H9 (cell line): Measurements from ENCODE around the gene AFAP1. TPM values are rescaled to one million over a fixed set of nuclear protein-coding genes. Genes with fewer than 3 reads are reported as not detected.
A peak's percentile ranks its signal among the peaks of the same experiment; 100 is the strongest.

Experiments
- DNase-seq: peaks from one replicate; pipeline ENCODE4 v3.0.0-alpha.2; 2017
- H2AFZ ChIP-seq: one replicate; pipeline ENCODE4 v1.6.1; 2013; ENCODE audit warnings: mild to moderate bottlenecking, low read length, control low read depth, moderate library complexity
- H2AK5ac ChIP-seq: 2 replicates; pipeline ENCODE4 v1.6.1; 2013; ENCODE audit warnings: low read length, control low read depth, mixed read lengths; ENCODE audit not compliant: insufficient read length
- H2BK120ac ChIP-seq: one replicate; pipeline ENCODE4 v1.6.1; 2013; ENCODE audit warnings: low read depth, mild to moderate bottlenecking, low read length, control low read depth, inconsistent platforms; ENCODE audit not compliant: poor library complexity, severe bottlenecking
- H2BK12ac ChIP-seq: 2 replicates; pipeline ENCODE4 v1.6.1; 2013; ENCODE audit warnings: low read length, control low read depth, mixed read lengths, low read depth; ENCODE audit not compliant: insufficient read length
- H2BK15ac ChIP-seq: 2 replicates; pipeline ENCODE4 v1.6.1; 2013; ENCODE audit warnings: low read depth, low read length, control low read depth
- H2BK20ac ChIP-seq: one replicate; pipeline ENCODE4 v1.6.1; 2013; ENCODE audit warnings: low read depth, mild to moderate bottlenecking, low read length, control low read depth, inconsistent platforms; ENCODE audit not compliant: poor library complexity, severe bottlenecking
- H2BK5ac ChIP-seq: 2 replicates; pipeline ENCODE4 v1.6.1; 2013; ENCODE audit warnings: low read length, control low read depth, mixed read lengths; ENCODE audit not compliant: insufficient read length
- H3K14ac ChIP-seq: 2 replicates; pipeline ENCODE4 v1.6.1; 2013; ENCODE audit warnings: low read length, control low read depth; ENCODE audit not compliant: insufficient read depth
- H3K18ac ChIP-seq: 2 replicates; pipeline ENCODE4 v1.6.1; 2013; ENCODE audit warnings: low read depth, mild to moderate bottlenecking, mixed read lengths, low read length, control low read depth; ENCODE audit not compliant: insufficient read length
- H3K23ac ChIP-seq: 2 replicates; pipeline ENCODE4 v1.6.1; 2013; ENCODE audit warnings: low read length, control low read depth, mixed read lengths, low read depth; ENCODE audit not compliant: insufficient read length
- H3K23me2 ChIP-seq: 2 replicates; pipeline ENCODE4 v1.6.1; 2013; ENCODE audit warnings: low read depth, mild to moderate bottlenecking, mixed read lengths, low read length, control low read depth; ENCODE audit not compliant: insufficient read length, poor library complexity, severe bottlenecking
- H3K27ac ChIP-seq: 2 replicates; pipeline ENCODE4 v1.5.1; 2013; ENCODE audit warnings: low read length, control low read depth, mixed read lengths, low read depth; ENCODE audit not compliant: insufficient read length
- H3K27me3 ChIP-seq: 2 replicates; pipeline ENCODE4 v1.6.1; 2013; ENCODE audit warnings: low read length, control low read depth, inconsistent platforms; ENCODE audit not compliant: insufficient read depth
- H3K4ac ChIP-seq: 2 replicates; pipeline ENCODE4 v1.6.1; 2013; ENCODE audit warnings: low read depth, mild to moderate bottlenecking, control low read depth, inconsistent platforms, low read length, moderate library complexity
- H3K4me1 ChIP-seq: 2 replicates; pipeline ENCODE4 v1.6.1; 2013; ENCODE audit warnings: low read length, control low read depth, inconsistent platforms; ENCODE audit not compliant: insufficient read depth
- H3K4me2 ChIP-seq: 2 replicates; pipeline ENCODE4 v1.6.1; 2013; ENCODE audit warnings: low read length, control low read depth, mixed read lengths; ENCODE audit not compliant: insufficient read length, insufficient read depth
- H3K56ac ChIP-seq: 2 replicates; pipeline ENCODE4 v1.6.1; 2013; ENCODE audit warnings: low read depth, mild to moderate bottlenecking, mixed read lengths, low read length, control low read depth; ENCODE audit not compliant: insufficient read length
- H3K79me1 ChIP-seq: 2 replicates; pipeline ENCODE4 v1.6.1; 2013; ENCODE audit warnings: low read depth, mild to moderate bottlenecking, moderate library complexity, low read length, control low read depth, inconsistent platforms; ENCODE audit not compliant: insufficient read depth, poor library complexity, severe bottlenecking
- H3K79me2 ChIP-seq: 2 replicates; pipeline ENCODE4 v1.6.1; 2013; ENCODE audit warnings: low read length, control low read depth, inconsistent platforms; ENCODE audit not compliant: insufficient read depth
- H3K9ac ChIP-seq: 2 replicates; pipeline ENCODE4 v1.6.1; 2013; ENCODE audit warnings: low read length, control low read depth, mixed read lengths; ENCODE audit not compliant: insufficient read length; ENCODE audit errors: extremely low read depth
- H3K9me3 ChIP-seq: one replicate; pipeline ENCODE4 v1.6.1; 2013; ENCODE audit warnings: low read depth, low read length, inconsistent platforms; ENCODE audit not compliant: control insufficient read depth
- H3T11ph ChIP-seq: one replicate; pipeline ENCODE4 v1.6.1; 2013; ENCODE audit warnings: mild to moderate bottlenecking, low read length, control low read depth, inconsistent platforms
- H4K20me1 ChIP-seq: one replicate; pipeline ENCODE4 v1.6.1; 2013; ENCODE audit not compliant: control insufficient read depth, insufficient read length, insufficient read depth
- H4K5ac ChIP-seq: 2 replicates; pipeline ENCODE4 v1.6.1; 2013; ENCODE audit warnings: low read depth, mild to moderate bottlenecking, mixed read lengths, low read length, control low read depth; ENCODE audit not compliant: insufficient read length
- H4K8ac ChIP-seq: replicated peaks from 2 replicates; pipeline ENCODE4 v1.6.1; 2013; ENCODE audit warnings: low read length, control low read depth, mixed read lengths, low read depth; ENCODE audit not compliant: insufficient read length
- H4K91ac ChIP-seq: 2 replicates; pipeline ENCODE4 v1.6.1; 2013; ENCODE audit warnings: low read depth, mild to moderate bottlenecking, moderate library complexity, mixed read lengths, low read length, control low read depth; ENCODE audit not compliant: insufficient read length
- H3K27ac Mint-ChIP-seq, 3 experiments: 2 replicates in 2 of 3; 3 replicates in 1 of 3; pipeline ENCODE4 v1.8.0; 2020 to 2021; ENCODE audit warnings: mixed read lengths in 3 of 3, mild to moderate bottlenecking in 1 of 3, moderate library complexity in 1 of 3
- H3K27me3 Mint-ChIP-seq: 2 replicates; pipeline ENCODE4 v1.8.0; 2021; ENCODE audit warnings: low read depth, mild to moderate bottlenecking, moderate library complexity, mixed read lengths
- H3K36me3 Mint-ChIP-seq, 3 experiments: 2 replicates in 2 of 3; 3 replicates in 1 of 3; pipeline ENCODE4 v1.8.0; 2020 to 2021; ENCODE audit warnings: low read depth in 3 of 3, mixed read lengths in 3 of 3; ENCODE audit not compliant: insufficient read depth in 1 of 3
- H3K4me1 Mint-ChIP-seq, 2 experiments: 2 replicates each; pipeline ENCODE4 v1.8.0; 2020; ENCODE audit warnings: mixed read lengths in 2 of 2
- H3K4me3 Mint-ChIP-seq, 2 experiments: 2 replicates in 1 of 2; 3 replicates in 1 of 2; pipeline ENCODE4 v1.8.0; 2020 to 2021; ENCODE audit warnings: mild to moderate bottlenecking in 2 of 2, mixed read lengths in 2 of 2, moderate library complexity in 1 of 2
- H3K9me3 Mint-ChIP-seq, 2 experiments: 2 replicates in 1 of 2; 3 replicates in 1 of 2; pipeline ENCODE4 v1.8.0; 2020; ENCODE audit warnings: mild to moderate bottlenecking in 2 of 2, mixed read lengths in 2 of 2, moderate library complexity in 1 of 2
- CTCF ChIP-seq: fragments of 200-600 bp; sonication (generic); conservative IDR thresholded peaks from 3 replicates; pipeline ENCODE4 v1.8.0; 2021; ENCODE audit warnings: antibody characterized with exemption, mild to moderate bottlenecking
- WGBS: extraction: QIAGEN DNeasy Blood & Tissue Kit; methylation state at CpG from one replicate; pipeline ENCODE4 v1.1.7; 2013; ENCODE audit warnings: missing lambda C conversion rate, low lambda C conversion rate, mixed read lengths; ENCODE audit not compliant: insufficient read length; ENCODE audit errors: extremely low coverage; 5-methylcytosine and 5-hydroxymethylcytosine counted together
- total RNA-seq: library from RNA; stranded (reverse); gene quantifications from 2 replicates; pipeline ENCODE4 v1.2.1, GENCODE V29; 2021

Gene AFAP1
- total RNA-seq, 1 experiment from 2014 or later = 6.5 TPM

DNA sequence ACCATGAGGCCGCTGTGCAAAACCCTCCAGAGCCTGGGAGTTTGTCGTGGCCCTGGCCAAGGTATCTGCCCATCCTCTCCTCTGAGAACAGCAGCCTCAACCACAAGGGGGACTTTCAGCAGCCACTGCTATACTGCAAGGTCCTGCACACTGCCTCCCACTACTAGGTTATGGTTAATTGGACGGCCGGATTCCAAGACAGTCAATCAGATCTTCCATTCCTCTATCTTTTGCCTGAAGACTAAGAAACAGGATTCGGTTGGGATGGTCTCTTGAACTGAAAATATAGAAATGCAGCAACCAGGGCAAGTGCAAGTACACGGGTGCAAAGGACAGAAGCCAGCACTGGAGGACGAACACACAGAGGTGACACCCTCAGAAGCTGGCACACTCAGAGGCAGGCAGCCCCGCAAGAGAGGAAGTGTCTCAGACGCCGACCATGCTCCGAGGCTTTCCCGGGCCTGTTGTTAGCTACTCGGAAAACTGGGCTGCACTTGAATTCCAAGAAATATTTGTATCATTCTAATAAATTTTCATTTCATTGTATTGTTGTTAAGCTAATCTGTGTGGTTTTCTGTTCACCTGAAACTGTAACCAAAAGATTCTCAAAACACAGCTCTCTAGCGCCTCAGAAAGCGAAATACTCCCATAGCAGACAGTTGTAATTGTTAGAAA, 63.3 kb downstream of the AFAP1 start:
- Mint-ChIP-seq H3K9me3 (peaks cover 5 to 16% of the 10 kb centered on the region in 2 experiments; a peak in 4 of 5 replicates), H3K4me1 (peaks cover 12 to 23% of the 10 kb centered on the region in 2 experiments), H3K4me3 (no peak overlapping the region), H3K36me3 (peaks cover 3 to 21% (median 13%) of the 10 kb centered on the region in 3 experiments), H3K27me3 (no peaks in the 10 kb centered on the region; the same call in 1 of the 2 replicates), H3K27ac (0 out of 7 replicates have a peak overlapping the region, but pooled peaks of 1 of the 3 experiments have one; percentile 12)
- Histone ChIP-seq H3T11ph (no peak overlapping the region), H3K14ac (no peak overlapping the region), H2BK120ac (no peak overlapping the region), H2BK20ac (no peak overlapping the region), H4K20me1 (no peaks in the 10 kb centered on the region), H3K79me2 (peaks cover 6% of the 10 kb centered on the region; the same call in 1 of the 2 replicates), H3K23me2 (no peaks in the 10 kb centered on the region), H4K91ac (no peak overlapping the region), H2BK12ac (no peak overlapping the region), H3K18ac (no peak overlapping the region), H2AK5ac (no peak overlapping the region), H2BK15ac (no peak overlapping the region), H3K9ac (no peak overlapping the region), H3K23ac (no peak overlapping the region), H3K79me1 (no peaks in the 10 kb centered on the region), H3K27ac (no peak overlapping the region), H2BK5ac (no peak overlapping the region), H3K9me3 (peaks cover 7% of the 10 kb centered on the region), H3K4ac (no peak overlapping the region), H3K4me1 (peaks cover 3% of the 10 kb centered on the region; the same call in 1 of the 2 replicates), H4K8ac (no peak overlapping the region), H3K27me3 (no peaks in the 10 kb centered on the region), H4K5ac (no peak overlapping the region), H3K56ac (no peak overlapping the region), H3K4me2 (no peak overlapping the region), H2AFZ (no peak overlapping the region)
- TF ChIP-seq CTCF = peak; percentile 64
- WGBS = no CpG with 5 or more reads among the region's 15 CpGs
- peak; percentile 72 for DNase-seq
